H1 (cell line): ENCODE data around the gene RREB1. TPM values are rescaled to one million over a fixed set of nuclear protein-coding genes. Genes with fewer than 3 reads are reported as not detected.

Experiments used
- CBX5 ChIP-seq: fragments of 300-800, 300-1000 bp; sonication (generic); IDR thresholded peaks from 2 replicates; pipeline ENCODE4 v1.7.1; 2016; ENCODE audit warnings: antibody characterized with exemption, low read length, low read depth
- CHD2 ChIP-seq: IDR thresholded peaks from 2 replicates; pipeline ENCODE4 v1.6.1; 2012; ENCODE audit warnings: low read length, improper control_type of control experiment
- CTBP2 ChIP-seq: IDR thresholded peaks from 2 replicates; pipeline ENCODE4 v1.7.0; 2011; ENCODE audit warnings: borderline replicate concordance, mild to moderate bottlenecking, moderate library complexity, mixed read lengths, low read length; ENCODE audit not compliant: insufficient read depth, insufficient read length
- EGR1 ChIP-seq: IDR thresholded peaks from 2 replicates; pipeline ENCODE4 v1.6.1; 2011; ENCODE audit warnings: low read depth, low read length, borderline replicate concordance
- HDAC6 ChIP-seq: IDR thresholded peaks from one replicate; pipeline ENCODE4 v1.7.1; 2012; ENCODE audit warnings: low read depth, mild to moderate bottlenecking, inconsistent platforms, low read length, moderate library complexity
- KDM1A ChIP-seq: fragments of 200-600, 300-600 bp; sonication (generic); IDR thresholded peaks from 2 replicates; pipeline ENCODE4 v1.7.1; 2016; ENCODE audit warnings: mild to moderate bottlenecking, low read length, borderline replicate concordance
- RXRA ChIP-seq: IDR thresholded peaks from 2 replicates; pipeline ENCODE4 v1.6.1; 2011; ENCODE audit warnings: low read depth, mild to moderate bottlenecking, low read length, moderate library complexity; ENCODE audit not compliant: insufficient read depth
- YY1 ChIP-seq: IDR thresholded peaks from 2 replicates; pipeline ENCODE4 v1.6.1; 2011; ENCODE audit warnings: low read depth, mild to moderate bottlenecking, low read length
- polyA plus RNA-seq, 7 experiments: library from polyadenylated mRNA; depleted of rRNA in 3 of 7; stranded (reverse) in 5 of 7; unstranded in 2 of 7; fragments of >200 nt in 5 of 7; fragments of 200-250 nt in 2 of 7; gene quantifications; 1 replicate in 5 of 7; 2 replicates in 1 of 7; 4 replicates in 1 of 7; pipeline versions ENCODE4 v1.2.1 to v1.2.3, GENCODE V29; 2011 to 2013; ENCODE audit warnings: missing spikeins in 2 of 7, mixed read lengths in 2 of 7
- total RNA-seq: library from RNA; stranded (reverse); fragmentation: NEBNext Ultra II Directional; extraction: Animal tissue kit (Norgen Biotek cat#: 25700); gene quantifications from 2 replicates; pipeline ENCODE4 v1.2.1, GENCODE V29; 2021
- TF ChIP-seq, protein P1 (sequence below): fragments of 300-600 bp; sonication (generic); IDR thresholded peaks from 2 replicates; pipeline ENCODE4 v1.7.1; 2012; ENCODE audit warnings: low read length, moderate library complexity, mild to moderate bottlenecking, inconsistent platforms; ENCODE audit not compliant: insufficient replicate concordance

RREB1 gene
- total and polyA plus RNA-seq, 2 of the 8 experiments (the other 6 are each of a cell fraction or from before 2014, with no cell fraction given) = 3.9 to 34.7 TPM

DNA sequence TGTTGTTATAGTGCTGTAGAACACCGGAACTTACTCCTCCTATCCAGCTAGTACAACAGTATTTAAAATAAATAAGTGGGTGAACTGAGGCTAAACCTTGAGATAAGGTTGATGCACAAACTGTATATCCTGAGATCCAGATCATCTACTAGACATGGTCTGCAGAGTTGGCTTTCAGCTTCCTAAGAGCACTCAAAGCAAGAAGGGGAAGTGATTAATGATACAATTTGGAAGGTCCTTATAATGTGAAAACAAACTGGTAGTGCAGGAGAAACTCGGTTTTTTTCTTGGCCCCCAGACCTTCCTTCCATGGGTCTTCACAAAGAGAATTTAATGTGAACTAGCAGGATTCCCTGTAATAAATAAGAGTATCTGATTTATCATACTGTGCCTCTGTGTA, 27.4 kb upstream of the RREB1 start (continued):
- TF ChIP-seq, protein P1, sequence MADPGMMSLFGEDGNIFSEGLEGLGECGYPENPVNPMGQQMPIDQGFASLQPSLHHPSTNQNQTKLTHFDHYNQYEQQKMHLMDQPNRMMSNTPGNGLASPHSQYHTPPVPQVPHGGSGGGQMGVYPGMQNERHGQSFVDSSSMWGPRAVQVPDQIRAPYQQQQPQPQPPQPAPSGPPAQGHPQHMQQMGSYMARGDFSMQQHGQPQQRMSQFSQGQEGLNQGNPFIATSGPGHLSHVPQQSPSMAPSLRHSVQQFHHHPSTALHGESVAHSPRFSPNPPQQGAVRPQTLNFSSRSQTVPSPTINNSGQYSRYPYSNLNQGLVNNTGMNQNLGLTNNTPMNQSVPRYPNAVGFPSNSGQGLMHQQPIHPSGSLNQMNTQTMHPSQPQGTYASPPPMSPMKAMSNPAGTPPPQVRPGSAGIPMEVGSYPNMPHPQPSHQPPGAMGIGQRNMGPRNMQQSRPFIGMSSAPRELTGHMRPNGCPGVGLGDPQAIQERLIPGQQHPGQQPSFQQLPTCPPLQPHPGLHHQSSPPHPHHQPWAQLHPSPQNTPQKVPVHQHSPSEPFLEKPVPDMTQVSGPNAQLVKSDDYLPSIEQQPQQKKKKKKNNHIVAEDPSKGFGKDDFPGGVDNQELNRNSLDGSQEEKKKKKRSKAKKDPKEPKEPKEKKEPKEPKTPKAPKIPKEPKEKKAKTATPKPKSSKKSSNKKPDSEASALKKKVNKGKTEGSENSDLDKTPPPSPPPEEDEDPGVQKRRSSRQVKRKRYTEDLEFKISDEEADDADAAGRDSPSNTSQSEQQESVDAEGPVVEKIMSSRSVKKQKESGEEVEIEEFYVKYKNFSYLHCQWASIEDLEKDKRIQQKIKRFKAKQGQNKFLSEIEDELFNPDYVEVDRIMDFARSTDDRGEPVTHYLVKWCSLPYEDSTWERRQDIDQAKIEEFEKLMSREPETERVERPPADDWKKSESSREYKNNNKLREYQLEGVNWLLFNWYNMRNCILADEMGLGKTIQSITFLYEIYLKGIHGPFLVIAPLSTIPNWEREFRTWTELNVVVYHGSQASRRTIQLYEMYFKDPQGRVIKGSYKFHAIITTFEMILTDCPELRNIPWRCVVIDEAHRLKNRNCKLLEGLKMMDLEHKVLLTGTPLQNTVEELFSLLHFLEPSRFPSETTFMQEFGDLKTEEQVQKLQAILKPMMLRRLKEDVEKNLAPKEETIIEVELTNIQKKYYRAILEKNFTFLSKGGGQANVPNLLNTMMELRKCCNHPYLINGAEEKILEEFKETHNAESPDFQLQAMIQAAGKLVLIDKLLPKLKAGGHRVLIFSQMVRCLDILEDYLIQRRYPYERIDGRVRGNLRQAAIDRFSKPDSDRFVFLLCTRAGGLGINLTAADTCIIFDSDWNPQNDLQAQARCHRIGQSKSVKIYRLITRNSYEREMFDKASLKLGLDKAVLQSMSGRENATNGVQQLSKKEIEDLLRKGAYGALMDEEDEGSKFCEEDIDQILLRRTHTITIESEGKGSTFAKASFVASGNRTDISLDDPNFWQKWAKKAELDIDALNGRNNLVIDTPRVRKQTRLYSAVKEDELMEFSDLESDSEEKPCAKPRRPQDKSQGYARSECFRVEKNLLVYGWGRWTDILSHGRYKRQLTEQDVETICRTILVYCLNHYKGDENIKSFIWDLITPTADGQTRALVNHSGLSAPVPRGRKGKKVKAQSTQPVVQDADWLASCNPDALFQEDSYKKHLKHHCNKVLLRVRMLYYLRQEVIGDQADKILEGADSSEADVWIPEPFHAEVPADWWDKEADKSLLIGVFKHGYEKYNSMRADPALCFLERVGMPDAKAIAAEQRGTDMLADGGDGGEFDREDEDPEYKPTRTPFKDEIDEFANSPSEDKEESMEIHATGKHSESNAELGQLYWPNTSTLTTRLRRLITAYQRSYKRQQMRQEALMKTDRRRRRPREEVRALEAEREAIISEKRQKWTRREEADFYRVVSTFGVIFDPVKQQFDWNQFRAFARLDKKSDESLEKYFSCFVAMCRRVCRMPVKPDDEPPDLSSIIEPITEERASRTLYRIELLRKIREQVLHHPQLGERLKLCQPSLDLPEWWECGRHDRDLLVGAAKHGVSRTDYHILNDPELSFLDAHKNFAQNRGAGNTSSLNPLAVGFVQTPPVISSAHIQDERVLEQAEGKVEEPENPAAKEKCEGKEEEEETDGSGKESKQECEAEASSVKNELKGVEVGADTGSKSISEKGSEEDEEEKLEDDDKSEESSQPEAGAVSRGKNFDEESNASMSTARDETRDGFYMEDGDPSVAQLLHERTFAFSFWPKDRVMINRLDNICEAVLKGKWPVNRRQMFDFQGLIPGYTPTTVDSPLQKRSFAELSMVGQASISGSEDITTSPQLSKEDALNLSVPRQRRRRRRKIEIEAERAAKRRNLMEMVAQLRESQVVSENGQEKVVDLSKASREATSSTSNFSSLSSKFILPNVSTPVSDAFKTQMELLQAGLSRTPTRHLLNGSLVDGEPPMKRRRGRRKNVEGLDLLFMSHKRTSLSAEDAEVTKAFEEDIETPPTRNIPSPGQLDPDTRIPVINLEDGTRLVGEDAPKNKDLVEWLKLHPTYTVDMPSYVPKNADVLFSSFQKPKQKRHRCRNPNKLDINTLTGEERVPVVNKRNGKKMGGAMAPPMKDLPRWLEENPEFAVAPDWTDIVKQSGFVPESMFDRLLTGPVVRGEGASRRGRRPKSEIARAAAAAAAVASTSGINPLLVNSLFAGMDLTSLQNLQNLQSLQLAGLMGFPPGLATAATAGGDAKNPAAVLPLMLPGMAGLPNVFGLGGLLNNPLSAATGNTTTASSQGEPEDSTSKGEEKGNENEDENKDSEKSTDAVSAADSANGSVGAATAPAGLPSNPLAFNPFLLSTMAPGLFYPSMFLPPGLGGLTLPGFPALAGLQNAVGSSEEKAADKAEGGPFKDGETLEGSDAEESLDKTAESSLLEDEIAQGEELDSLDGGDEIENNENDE = no peak
- TF ChIP-seq CHD2 (no peak), KDM1A (no peak), CTBP2 (no peak), RXRA (no peak), YY1 (no peak), CBX5 (no peak), HDAC6 (no peak), EGR1 (no peak)
